ENCODE measurements around the gene SH3BP2.

Gene SH3BP2

DNA sequence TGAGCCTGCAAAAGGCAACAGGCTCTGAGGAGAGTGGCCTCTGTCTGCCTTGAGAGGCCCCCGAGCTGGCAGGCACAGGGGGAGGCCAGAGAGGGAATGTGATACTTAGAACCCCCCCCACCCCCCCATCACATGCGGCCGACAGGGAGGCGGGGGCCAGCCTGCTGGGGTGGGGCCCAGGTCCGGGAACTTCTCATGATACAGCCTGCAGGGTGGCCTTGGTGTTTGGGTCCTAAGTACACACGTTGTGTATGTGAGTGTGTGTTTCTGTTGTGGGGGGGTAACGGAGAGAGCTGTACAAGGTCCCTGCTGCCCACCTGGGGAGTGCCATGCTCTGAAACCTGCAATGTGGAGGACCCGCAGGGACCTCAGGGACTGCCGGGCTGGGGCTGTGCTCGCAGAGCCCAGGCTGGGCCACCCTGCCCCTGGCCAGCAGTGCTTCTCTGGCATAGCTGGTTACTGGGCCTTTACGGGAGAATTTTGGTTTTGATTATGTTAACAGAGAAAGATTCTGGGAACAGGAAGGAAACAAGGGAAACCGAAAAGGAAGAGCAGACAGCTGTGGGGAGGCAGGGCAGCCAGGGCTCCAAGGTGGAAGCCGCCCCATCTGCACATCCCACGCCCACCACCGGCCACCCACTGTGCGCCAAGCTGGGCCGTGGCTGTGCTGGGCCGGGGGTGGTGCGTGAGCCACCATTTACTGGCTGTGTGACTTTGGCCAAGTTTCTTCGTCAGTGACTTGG lies 19.9 kb downstream of the SH3BP2 start:
- Histone ChIP-seq H3K4me1 (peaks cover 9% of the 10 kb centered on the region), H3K4me3 (ENCODE audit: low read depth, low read length) (no peak overlapping the region), H3K9me3 (no peaks in the 10 kb centered on the region), H3K27me3 (no peaks in the 10 kb centered on the region), H3K36me3 (no peaks in the 10 kb centered on the region)
- DNase-seq, result no peak
- TF ChIP-seq, protein P1, sequence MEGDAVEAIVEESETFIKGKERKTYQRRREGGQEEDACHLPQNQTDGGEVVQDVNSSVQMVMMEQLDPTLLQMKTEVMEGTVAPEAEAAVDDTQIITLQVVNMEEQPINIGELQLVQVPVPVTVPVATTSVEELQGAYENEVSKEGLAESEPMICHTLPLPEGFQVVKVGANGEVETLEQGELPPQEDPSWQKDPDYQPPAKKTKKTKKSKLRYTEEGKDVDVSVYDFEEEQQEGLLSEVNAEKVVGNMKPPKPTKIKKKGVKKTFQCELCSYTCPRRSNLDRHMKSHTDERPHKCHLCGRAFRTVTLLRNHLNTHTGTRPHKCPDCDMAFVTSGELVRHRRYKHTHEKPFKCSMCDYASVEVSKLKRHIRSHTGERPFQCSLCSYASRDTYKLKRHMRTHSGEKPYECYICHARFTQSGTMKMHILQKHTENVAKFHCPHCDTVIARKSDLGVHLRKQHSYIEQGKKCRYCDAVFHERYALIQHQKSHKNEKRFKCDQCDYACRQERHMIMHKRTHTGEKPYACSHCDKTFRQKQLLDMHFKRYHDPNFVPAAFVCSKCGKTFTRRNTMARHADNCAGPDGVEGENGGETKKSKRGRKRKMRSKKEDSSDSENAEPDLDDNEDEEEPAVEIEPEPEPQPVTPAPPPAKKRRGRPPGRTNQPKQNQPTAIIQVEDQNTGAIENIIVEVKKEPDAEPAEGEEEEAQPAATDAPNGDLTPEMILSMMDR (IDR thresholded peaks at IDR 0.05; ENCODE audit: low read depth, low read length), result no peak

GRCh38 chr4:2813446-2814405 lies 20.8 kb downstream of the SH3BP2 start:
- H3K4me3 ChIP-seq (ENCODE audit: low read depth, low read length), result no peak overlapping the region
- H3K9me3 ChIP-seq, result no peaks in the 10 kb centered on the region
- no peaks in the 10 kb centered on the region for H3K27me3 ChIP-seq
- H3K4me1 ChIP-seq, result peaks cover 9% of the 10 kb centered on the region
- TF ChIP-seq, protein P1 (IDR thresholded peaks at IDR 0.05; ENCODE audit: low read depth, low read length), result no peak
- no peak for DNase-seq
- no peaks in the 10 kb centered on the region for H3K36me3 ChIP-seq

DNA sequence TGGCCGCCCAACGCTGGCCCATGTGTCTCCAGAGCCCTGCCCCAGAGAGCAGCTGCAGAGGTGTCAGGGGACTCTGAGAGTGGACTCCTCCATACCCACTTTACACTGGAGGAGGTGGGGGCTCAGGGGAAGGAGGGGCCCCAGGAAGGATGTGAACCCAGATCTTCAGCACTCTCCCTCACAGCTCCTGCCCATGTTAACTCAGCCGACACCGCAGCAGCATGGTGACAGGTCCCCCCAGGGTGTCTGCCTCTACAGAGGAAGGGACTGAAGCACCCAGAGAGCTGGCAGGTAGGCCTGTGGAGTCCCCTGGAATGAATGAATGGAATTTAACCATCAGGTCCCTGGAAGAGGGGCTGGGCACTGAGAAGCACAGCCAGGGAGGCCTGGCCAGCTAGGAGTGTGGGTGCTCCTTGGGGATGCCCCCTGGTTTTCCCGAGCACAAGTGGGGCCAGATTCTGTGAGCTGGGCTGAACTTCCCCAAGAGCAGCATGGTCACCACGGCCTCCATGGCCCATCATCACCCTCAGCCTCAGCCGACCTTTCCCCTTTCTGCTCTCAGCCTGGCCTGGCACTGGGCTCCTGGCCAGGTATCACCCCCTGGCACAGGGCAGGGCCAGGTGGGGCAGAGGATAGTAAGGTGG lies 21.9 kb downstream of the SH3BP2 start:
- no peak for DNase-seq
- H3K27me3 ChIP-seq, result no peaks in the 10 kb centered on the region
- no peaks in the 10 kb centered on the region for H3K36me3 ChIP-seq
- peaks cover 9% of the 10 kb centered on the region for H3K4me1 ChIP-seq
- TF ChIP-seq, protein P1 (IDR thresholded peaks at IDR 0.05; ENCODE audit: low read depth, low read length), result no peak
- no peak overlapping the region for H3K4me3 ChIP-seq (ENCODE audit: low read depth, low read length)
- no peaks in the 10 kb centered on the region for H3K9me3 ChIP-seq

DNA sequence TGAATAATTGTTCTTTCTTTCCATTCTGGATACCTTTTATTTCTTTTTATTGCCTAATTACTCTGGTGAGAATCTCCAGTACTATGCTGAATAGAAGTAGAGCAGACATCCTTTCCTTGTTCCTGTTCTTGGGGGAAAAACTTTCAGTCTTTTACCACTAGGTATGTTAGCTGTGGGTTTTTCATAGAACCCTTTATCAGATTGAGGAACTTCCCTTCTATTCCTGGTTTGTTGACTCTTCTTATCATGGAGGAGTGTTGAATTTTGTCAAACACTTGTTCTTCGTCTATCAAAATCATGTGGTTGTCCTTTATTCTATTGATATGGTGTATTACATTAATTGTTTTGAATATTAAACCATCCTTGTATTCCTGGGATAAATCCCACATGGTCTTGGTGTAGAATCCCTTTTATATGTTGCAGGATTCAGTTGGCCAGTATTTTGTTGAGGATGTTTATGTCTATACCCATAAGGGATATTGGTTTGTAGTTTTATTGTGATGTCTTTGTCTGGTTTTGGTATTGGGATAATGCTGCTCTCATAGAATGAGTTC lies 23.6 kb downstream of the SH3BP2 start:
- no peaks in the 10 kb centered on the region for H3K36me3 ChIP-seq
- DNase-seq, result no peak
- H3K9me3 ChIP-seq, result no peaks in the 10 kb centered on the region
- no peak overlapping the region for H3K4me3 ChIP-seq (ENCODE audit: low read depth, low read length)
- TF ChIP-seq, protein P1 (IDR thresholded peaks at IDR 0.05; ENCODE audit: low read depth, low read length), result no peak
- H3K27me3 ChIP-seq, result no peaks in the 10 kb centered on the region
- H3K4me1 ChIP-seq, result peaks cover 9% of the 10 kb centered on the region

DNA sequence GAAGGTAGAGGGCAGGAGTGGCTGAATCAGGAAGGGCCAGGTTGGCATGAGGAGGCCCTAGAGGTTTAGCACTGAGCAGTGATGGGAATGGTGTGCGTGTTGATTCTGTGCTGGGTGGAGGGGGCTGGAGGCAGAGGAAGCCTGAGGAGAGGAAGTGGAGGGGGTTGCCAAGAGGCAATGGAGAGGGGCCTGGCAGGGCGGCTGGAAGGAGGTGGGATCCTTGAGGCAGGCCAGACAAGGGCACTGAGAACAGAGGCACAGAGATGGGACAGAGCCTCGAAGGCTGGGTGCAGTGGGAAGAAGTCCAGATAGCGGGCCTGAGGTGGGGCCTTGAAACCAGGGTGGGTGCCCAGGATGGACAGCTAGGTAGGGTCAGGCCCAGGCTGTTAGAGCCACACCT lies 24.3 kb downstream of the SH3BP2 start:
- H3K9me3 ChIP-seq, result no peaks in the 10 kb centered on the region
- peaks cover 2% of the 10 kb centered on the region for H3K4me1 ChIP-seq
- TF ChIP-seq, protein P1 (IDR thresholded peaks at IDR 0.05; ENCODE audit: low read depth, low read length), result no peak
- DNase-seq, result no peak
- H3K27me3 ChIP-seq, result no peaks in the 10 kb centered on the region
- no peaks in the 10 kb centered on the region for H3K36me3 ChIP-seq
- no peak overlapping the region for H3K4me3 ChIP-seq (ENCODE audit: low read depth, low read length)
